ENCODE data around the gene PRSS38.

PRSS38 gene

DNA sequence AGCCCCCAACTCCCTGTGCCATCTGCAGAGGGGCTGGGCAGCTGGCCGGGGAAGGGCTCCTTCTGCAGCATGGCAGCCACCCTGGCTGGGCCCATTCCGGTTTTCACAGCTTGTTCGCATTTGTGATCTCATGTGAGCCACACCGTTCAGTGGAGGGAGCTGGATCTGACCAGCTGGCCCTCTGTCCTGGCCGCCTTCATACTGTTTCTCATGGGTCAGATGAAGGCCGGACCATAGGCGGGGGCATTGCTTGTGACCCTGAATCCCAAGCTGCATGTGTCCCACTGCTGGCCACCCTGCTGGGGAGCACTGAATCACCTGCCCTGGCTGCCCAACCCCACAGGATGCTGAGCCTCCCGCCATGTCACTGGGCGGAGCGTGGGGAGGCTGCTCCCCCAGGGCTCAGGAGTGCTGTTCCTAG lies 36.4 kb upstream of the PRSS38 start:
- Histone ChIP-seq H3K9me3 (ENCODE audit: control insufficient read depth in 2 of 2, low read length in 2 of 2) (no peaks in the 10 kb centered on the region), H3K36me3 (ENCODE audit: control insufficient read depth in 2 of 2, insufficient read depth in 2 of 2, low read length in 2 of 2) (peaks cover 3 to 21% of the 10 kb centered on the region in 2 donors), H3K9ac (ENCODE audit: low read depth in 1 of 2, low read length in 2 of 2) (no peak overlapping the region), H3K27ac (ENCODE audit: low read depth in 2 of 2, low read length in 2 of 2) (no peak overlapping the region), H3K27me3 (ENCODE audit: control insufficient read depth in 2 of 2, insufficient read depth in 2 of 2, low read length in 2 of 2) (no peaks in the 10 kb centered on the region), H3K4me1 (ENCODE audit: control insufficient read depth in 2 of 2, insufficient read depth in 2 of 2, low read length in 2 of 2) (no peaks in the 10 kb centered on the region), H3K4me3 (ENCODE audit: low read length in 2 of 2) (no peak overlapping the region)

DNA sequence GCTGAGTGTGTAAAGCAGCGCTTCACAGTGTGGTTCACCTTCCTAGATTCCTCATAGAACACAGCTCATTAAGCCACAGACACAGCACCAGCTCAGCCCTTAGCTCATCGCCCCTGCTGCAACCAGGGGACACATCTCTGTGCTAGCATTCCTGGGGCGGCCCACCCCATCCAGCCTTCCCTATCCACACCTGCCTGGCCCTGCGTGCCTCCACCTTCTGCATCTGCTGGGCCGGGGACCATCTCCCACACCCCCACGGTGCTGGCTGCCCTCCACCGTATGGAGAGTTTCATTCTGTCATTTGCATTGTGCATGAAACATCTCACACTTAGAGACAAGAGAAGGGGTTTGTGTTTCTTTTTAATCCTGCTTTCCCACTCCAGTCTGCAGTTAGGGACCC lies 35.8 kb upstream of the PRSS38 start:
- Histone ChIP-seq H3K4me3 (ENCODE audit: low read length in 2 of 2) (no peak overlapping the region), H3K27ac (ENCODE audit: low read depth in 2 of 2, low read length in 2 of 2) (no peak overlapping the region), H3K4me1 (ENCODE audit: control insufficient read depth in 2 of 2, insufficient read depth in 2 of 2, low read length in 2 of 2) (no peaks in the 10 kb centered on the region), H3K9ac (ENCODE audit: low read depth in 1 of 2, low read length in 2 of 2) (no peak overlapping the region), H3K36me3 (ENCODE audit: control insufficient read depth in 2 of 2, insufficient read depth in 2 of 2, low read length in 2 of 2) (peaks cover 3 to 21% of the 10 kb centered on the region in 2 donors), H3K9me3 (ENCODE audit: control insufficient read depth in 2 of 2, low read length in 2 of 2) (no peaks in the 10 kb centered on the region), H3K27me3 (ENCODE audit: control insufficient read depth in 2 of 2, insufficient read depth in 2 of 2, low read length in 2 of 2) (no peaks in the 10 kb centered on the region)

DNA sequence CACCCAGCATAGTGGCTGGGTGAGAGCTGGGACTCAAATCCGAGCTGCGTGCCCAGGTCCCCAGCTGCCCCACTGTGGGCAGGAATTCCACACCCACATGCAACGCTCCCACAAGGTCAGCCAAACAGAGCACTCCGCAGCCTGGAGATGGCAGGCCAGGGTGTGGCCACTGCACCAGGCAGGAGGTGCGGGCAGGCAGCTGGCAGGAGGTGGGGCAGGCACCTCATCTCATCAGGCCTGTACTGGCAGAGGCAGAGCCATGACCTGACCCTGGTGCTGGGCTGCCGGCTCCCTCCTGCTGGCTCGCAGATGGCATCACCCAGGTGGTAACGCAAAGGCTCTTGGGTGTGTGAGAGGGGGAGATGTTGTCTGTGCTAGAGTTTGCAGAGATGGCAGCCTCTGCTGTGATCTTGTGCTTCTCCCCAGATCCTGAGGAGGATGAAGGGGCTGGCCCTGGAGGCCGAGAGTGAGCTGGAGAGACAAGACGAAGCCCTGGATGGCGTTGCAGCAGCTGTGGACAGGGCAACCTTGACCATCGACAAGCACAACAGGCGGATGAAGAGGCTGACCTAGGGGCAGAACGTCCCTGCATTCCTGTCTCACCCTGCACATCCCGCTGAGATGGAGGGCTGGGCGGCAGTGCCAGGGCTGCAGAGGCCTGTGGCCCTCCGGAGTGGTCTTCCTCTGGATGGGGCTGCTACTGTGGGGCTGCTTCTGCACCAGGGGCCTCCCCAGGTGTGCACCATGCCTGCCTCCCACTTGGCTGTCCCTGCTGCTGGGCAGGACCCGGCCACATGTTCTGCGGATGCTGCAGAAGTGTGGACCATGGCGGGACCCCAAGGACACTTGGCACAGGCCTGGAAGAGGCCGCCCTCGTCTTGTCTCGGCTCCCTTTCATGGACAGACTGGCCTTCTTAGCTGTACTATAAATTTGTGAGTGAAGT lies 35.1 kb upstream of the PRSS38 start:
- Histone ChIP-seq H3K9ac (ENCODE audit: low read depth in 1 of 2, low read length in 2 of 2) (no peak overlapping the region), H3K36me3 (ENCODE audit: control insufficient read depth in 2 of 2, insufficient read depth in 2 of 2, low read length in 2 of 2) (peaks cover 3 to 21% of the 10 kb centered on the region in 2 donors)

DNA sequence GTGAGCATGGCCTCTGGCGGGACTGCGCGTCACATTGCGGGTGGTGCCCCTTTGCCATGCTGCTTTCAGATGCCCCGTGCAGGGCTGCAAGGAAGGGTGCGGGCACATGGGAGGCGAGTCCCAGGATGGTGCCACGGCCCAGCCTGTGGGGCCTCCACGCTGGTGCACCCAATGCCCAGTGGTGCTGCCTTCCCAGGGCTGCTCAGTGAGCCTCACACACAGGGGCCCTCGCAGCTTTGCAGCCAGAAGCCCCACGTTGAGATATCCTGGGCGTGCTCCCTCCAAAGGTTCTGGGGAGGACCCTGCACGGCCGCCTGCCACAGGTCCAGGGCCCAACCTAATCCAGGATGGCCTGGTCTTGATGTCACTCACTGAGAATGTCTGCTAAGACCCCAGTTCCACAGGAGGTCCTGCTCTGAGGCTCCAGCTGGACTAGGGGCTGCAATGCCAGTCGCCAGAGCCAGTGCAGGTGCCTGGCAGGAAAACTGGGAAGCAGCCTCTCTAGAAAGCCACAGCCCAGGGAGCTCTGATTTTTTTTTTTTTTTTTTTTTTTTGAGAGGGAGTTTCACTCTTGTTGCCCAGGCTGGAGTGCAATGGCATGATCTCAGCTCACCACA lies 34.1 kb upstream of the PRSS38 start:
- Histone ChIP-seq H3K9me3 (ENCODE audit: control insufficient read depth in 2 of 2, low read length in 2 of 2) (no peaks in the 10 kb centered on the region), H3K4me3 (ENCODE audit: low read length in 2 of 2) (no peak overlapping the region), H3K27me3 (ENCODE audit: control insufficient read depth in 2 of 2, insufficient read depth in 2 of 2, low read length in 2 of 2) (peaks cover 0 to 7% of the 10 kb centered on the region in 2 donors), H3K27ac (ENCODE audit: low read depth in 2 of 2, low read length in 2 of 2) (no peak overlapping the region), H3K4me1 (ENCODE audit: control insufficient read depth in 2 of 2, insufficient read depth in 2 of 2, low read length in 2 of 2) (peaks cover 6% of the 10 kb centered on the region in 2 donors), H3K9ac (ENCODE audit: low read depth in 1 of 2, low read length in 2 of 2) (no peak overlapping the region), H3K36me3 (ENCODE audit: control insufficient read depth in 2 of 2, insufficient read depth in 2 of 2, low read length in 2 of 2) (peaks cover 3 to 13% of the 10 kb centered on the region in 2 donors)

More for the DNA sequence above, 35.1 kb upstream of the PRSS38 start:
- Histone ChIP-seq H3K27me3 (ENCODE audit: control insufficient read depth in 2 of 2, insufficient read depth in 2 of 2, low read length in 2 of 2) (no peaks in the 10 kb centered on the region), H3K9me3 (ENCODE audit: control insufficient read depth in 2 of 2, low read length in 2 of 2) (no peaks in the 10 kb centered on the region), H3K4me3 (ENCODE audit: low read length in 2 of 2) (no peak overlapping the region), H3K4me1 (ENCODE audit: control insufficient read depth in 2 of 2, insufficient read depth in 2 of 2, low read length in 2 of 2) (no peaks in the 10 kb centered on the region), H3K27ac (ENCODE audit: low read depth in 2 of 2, low read length in 2 of 2) (no peak overlapping the region)

DNA sequence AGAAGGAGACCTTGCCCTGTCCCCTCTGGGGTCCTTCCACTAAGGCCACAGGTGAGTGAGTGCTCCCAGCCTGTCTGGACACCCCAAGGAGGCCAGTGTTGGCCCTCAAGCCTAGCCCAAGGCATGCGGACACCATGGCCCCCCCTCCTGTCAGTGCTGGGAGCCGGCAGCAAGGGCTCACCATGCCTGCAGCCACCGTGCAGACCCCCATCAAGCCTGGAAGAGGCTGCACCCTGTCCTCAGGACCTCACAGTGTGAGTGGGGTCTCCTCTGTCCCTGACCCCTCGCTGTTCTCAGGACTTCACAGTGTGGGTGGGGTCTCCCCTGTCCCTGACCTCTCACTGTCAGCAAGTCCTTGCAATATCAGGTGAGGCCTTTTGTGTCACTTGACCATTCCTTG lies 33.2 kb upstream of the PRSS38 start:
- no peaks in the 10 kb centered on the region for H3K9me3 ChIP-seq (ENCODE audit: control insufficient read depth in 2 of 2, low read length in 2 of 2)
- no peak overlapping the region for H3K9ac ChIP-seq (ENCODE audit: low read depth in 1 of 2, low read length in 2 of 2)
- H3K4me3 ChIP-seq (ENCODE audit: low read length in 2 of 2), result no peak overlapping the region
- peaks cover 3 to 10% of the 10 kb centered on the region in 2 donors for H3K36me3 ChIP-seq (ENCODE audit: control insufficient read depth in 2 of 2, insufficient read depth in 2 of 2, low read length in 2 of 2)
- H3K27me3 ChIP-seq (ENCODE audit: control insufficient read depth in 2 of 2, insufficient read depth in 2 of 2, low read length in 2 of 2), result peaks cover 0 to 8% of the 10 kb centered on the region in 2 donors
- H3K27ac ChIP-seq (ENCODE audit: low read depth in 2 of 2, low read length in 2 of 2), result no peak overlapping the region
- peaks cover 14% of the 10 kb centered on the region in 2 donors for H3K4me1 ChIP-seq (ENCODE audit: control insufficient read depth in 2 of 2, insufficient read depth in 2 of 2, low read length in 2 of 2)

DNA sequence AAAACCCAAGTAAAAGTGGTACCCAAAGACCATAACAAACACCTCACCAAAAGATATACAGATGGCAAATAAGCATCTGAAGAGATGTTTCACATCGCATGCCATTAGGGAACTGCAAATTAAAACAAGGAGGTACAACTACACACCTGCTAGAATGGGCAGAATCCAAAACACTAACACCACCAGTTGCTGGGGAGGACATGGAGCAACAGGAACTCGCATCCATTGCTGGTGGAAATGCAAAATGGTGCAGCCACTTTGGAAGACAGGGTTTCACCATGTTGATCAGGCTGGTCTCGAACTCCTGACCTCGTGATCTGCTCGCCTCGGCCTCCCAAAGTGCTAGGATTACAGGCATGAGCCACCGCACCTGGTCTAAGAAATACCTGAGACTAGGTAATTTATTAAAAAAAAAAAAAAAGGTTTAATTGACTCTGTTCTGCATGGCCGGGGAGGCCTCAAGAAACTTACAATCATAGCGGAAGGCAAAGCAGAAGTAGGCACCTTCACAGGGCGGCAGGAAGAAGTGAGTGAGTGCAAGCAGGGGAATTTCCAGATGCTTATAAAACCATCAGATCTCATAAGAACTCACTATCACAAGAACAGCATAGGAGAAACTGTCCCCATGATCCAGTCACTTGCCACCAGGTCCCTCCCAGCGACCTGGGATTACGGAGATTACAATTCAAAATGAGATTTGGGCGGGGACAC lies 30.2 kb upstream of the PRSS38 start:
- H3K9ac ChIP-seq (ENCODE audit: low read depth in 1 of 2, low read length in 2 of 2), result no peak overlapping the region
- H3K9me3 ChIP-seq (ENCODE audit: control insufficient read depth in 2 of 2, low read length in 2 of 2), result no peaks in the 10 kb centered on the region
- peaks cover 22 to 28% of the 10 kb centered on the region in 2 donors for H3K4me1 ChIP-seq (ENCODE audit: control insufficient read depth in 2 of 2, insufficient read depth in 2 of 2, low read length in 2 of 2)
- H3K36me3 ChIP-seq (ENCODE audit: control insufficient read depth in 2 of 2, insufficient read depth in 2 of 2, low read length in 2 of 2), result peaks cover 3 to 8% of the 10 kb centered on the region in 2 donors
- no peak overlapping the region for H3K4me3 ChIP-seq (ENCODE audit: low read length in 2 of 2)
- H3K27me3 ChIP-seq (ENCODE audit: control insufficient read depth in 2 of 2, insufficient read depth in 2 of 2, low read length in 2 of 2), result peaks cover 0 to 8% of the 10 kb centered on the region in 2 donors
- H3K27ac ChIP-seq (ENCODE audit: low read depth in 2 of 2, low read length in 2 of 2), result no peak overlapping the region

DNA sequence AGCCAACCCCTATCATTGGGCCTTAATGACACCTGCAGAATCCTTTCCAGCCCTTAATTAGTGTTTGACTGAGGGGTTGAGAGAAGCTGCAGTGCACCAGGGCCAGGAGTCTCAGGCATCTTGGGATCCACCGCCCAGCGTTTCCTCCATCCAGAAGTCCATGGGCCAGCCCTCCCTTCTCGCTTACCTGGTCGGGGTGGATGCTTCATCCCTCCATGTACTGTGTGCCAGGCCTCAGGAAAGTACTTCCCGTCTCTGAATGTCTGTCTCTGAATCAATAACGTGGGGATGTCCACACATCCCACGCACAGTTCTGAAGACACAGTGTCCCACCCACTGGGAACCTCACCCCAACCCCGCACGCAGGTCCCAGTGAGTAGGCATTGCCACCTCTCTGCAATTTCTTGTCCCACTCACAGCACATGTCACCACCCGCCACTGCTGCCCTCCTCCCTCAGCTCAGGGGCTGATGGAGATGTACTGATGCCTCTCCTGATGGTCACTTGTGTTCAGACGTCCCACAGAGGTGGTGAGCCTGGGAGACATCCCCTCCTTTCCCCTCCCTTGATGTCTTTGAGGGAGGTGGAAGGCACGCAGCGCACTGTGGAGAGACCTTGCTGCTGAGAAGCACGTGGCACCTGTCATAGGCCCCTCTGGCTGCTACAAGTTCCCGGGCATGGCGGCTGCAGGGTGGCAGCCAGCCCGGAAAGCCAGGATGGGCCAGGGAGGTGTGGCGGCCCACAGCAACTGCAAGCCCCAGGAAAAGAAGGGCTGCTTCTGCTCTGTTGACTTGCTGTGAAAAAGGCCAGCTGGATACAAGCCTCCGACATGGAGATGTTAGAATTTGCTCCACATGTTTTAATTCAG lies 29.4 kb upstream of the PRSS38 start:
- Histone ChIP-seq H3K9me3 (ENCODE audit: control insufficient read depth in 2 of 2, low read length in 2 of 2) (no peaks in the 10 kb centered on the region), H3K4me1 (ENCODE audit: control insufficient read depth in 2 of 2, insufficient read depth in 2 of 2, low read length in 2 of 2) (peaks cover 22 to 28% of the 10 kb centered on the region in 2 donors), H3K27me3 (ENCODE audit: control insufficient read depth in 2 of 2, insufficient read depth in 2 of 2, low read length in 2 of 2) (peaks cover 0 to 8% of the 10 kb centered on the region in 2 donors), H3K4me3 (ENCODE audit: low read length in 2 of 2) (peak overlapping the region in 1 of 2 donors; percentile 71), H3K36me3 (ENCODE audit: control insufficient read depth in 2 of 2, insufficient read depth in 2 of 2, low read length in 2 of 2) (peaks cover 0 to 3% of the 10 kb centered on the region in 2 donors), H3K9ac (ENCODE audit: low read depth in 1 of 2, low read length in 2 of 2) (no peak overlapping the region), H3K27ac (ENCODE audit: low read depth in 2 of 2, low read length in 2 of 2) (no peak overlapping the region)

DNA sequence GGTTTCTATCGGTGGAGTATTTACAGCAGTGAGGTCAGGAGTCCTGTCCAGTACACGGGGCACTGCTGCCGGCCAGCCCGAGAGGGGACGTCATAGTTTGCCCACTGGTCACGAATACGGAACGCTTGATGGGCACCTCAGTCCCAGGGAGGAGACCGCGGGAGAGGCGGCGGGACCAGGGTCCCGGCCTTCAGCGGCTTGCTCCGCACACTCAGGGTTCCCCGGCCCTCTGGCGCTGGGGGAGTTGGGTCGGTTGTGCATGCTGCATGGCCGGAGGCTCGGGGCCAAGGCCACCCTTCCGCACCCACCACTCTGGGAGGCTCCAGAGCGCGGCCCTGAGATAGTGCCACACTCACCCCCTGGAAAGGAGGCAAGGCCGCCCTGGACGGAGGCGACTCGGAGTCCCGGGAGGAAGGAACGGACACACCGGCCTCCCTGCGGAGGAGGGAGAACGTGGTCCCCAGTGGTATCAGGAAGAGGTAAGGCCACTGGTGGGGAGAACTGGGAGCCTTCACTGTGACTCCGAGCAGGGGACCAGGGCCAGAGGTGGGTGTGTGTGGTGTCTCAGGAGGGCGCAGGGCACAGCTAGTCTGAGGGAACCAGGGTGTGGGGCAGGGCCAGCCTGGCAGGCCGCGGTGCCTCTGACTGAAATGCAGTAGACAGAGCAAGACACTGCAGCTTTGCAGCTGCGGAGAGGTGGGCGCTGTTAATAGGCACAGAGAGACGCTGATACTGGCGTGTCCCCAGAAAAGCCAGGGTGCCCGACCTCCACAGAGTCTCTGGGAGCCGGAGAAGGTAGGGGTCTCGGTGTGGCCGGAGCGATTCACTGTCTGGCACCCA lies 28.6 kb upstream of the PRSS38 start:
- Histone ChIP-seq H3K36me3 (ENCODE audit: control insufficient read depth in 2 of 2, insufficient read depth in 2 of 2, low read length in 2 of 2) (peaks cover 0 to 3% of the 10 kb centered on the region in 2 donors), H3K27ac (ENCODE audit: low read depth in 2 of 2, low read length in 2 of 2) (peak overlapping the region in 1 of 2 donors; percentile 70), H3K4me3 (ENCODE audit: low read length in 2 of 2) (peak overlapping the region; percentile 71 to 83), H3K27me3 (ENCODE audit: control insufficient read depth in 2 of 2, insufficient read depth in 2 of 2, low read length in 2 of 2) (peaks cover 0 to 8% of the 10 kb centered on the region in 2 donors), H3K4me1 (ENCODE audit: control insufficient read depth in 2 of 2, insufficient read depth in 2 of 2, low read length in 2 of 2) (peaks cover 22 to 28% of the 10 kb centered on the region in 2 donors), H3K9me3 (ENCODE audit: control insufficient read depth in 2 of 2, low read length in 2 of 2) (no peaks in the 10 kb centered on the region), H3K9ac (ENCODE audit: low read depth in 1 of 2, low read length in 2 of 2) (peak overlapping the region; percentile 69 to 75)

Measured in mucosa of rectum (tissue), 2 donors.